ENCODE measurements around the gene STAT4. TPM values are rescaled to one million over a fixed set of nuclear protein-coding genes. Genes with fewer than 3 reads are reported as not detected.

STAT4 gene
- total RNA-seq, 2 donors from 2014 or later = 3.2 to 8.8 TPM

DNA sequence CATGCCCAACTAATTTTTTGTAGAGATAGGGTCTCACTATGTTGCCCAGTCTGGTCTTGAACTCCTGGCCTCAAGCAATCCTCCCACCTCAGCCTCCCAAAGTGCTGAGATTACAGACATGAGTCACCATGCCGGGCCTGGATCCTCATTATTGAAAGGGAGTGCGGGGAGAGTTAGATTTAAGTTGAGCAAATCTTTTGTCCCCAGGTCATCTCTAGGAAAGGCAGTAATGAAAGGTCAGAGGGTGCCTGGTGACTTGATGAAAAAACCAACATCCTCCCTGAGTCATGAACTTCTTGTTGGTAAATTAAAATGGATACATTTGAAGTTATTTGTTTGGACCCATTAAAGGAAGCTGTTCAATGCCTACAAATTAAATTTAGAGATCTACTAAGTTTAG lies 25.1 kb downstream of the STAT4 start:
- WGBS, 2 experiments (ENCODE audit: insufficient coverage in 1 of 2, insufficient read length in 1 of 2) = 50% methylated on average over 2 of the region's 2 CpGs; no CpG with 5 or more reads in 1 of the 2 experiments
- Histone ChIP-seq H3K4me3 (ENCODE audit: low read length) (no peak overlapping the region), H3K9me3 (ENCODE audit: control insufficient read depth, low read length) (no peaks in the 10 kb centered on the region), H3K4me1 (ENCODE audit: control insufficient read depth, insufficient read depth, low read length) (no peaks in the 10 kb centered on the region), H3K36me3 (ENCODE audit: control insufficient read depth, insufficient read depth, low read length) (no peaks in the 10 kb centered on the region), H3K9ac (ENCODE audit: extremely low read depth, low read length, poor library complexity, severe bottlenecking) (no peak overlapping the region), H3K27me3 (ENCODE audit: control insufficient read depth, insufficient read depth, low read length, poor library complexity, severe bottlenecking) (no peaks in the 10 kb centered on the region), H3K27ac (ENCODE audit: low read depth, low read length) (no peak overlapping the region)
- TF ChIP-seq, protein P1, sequence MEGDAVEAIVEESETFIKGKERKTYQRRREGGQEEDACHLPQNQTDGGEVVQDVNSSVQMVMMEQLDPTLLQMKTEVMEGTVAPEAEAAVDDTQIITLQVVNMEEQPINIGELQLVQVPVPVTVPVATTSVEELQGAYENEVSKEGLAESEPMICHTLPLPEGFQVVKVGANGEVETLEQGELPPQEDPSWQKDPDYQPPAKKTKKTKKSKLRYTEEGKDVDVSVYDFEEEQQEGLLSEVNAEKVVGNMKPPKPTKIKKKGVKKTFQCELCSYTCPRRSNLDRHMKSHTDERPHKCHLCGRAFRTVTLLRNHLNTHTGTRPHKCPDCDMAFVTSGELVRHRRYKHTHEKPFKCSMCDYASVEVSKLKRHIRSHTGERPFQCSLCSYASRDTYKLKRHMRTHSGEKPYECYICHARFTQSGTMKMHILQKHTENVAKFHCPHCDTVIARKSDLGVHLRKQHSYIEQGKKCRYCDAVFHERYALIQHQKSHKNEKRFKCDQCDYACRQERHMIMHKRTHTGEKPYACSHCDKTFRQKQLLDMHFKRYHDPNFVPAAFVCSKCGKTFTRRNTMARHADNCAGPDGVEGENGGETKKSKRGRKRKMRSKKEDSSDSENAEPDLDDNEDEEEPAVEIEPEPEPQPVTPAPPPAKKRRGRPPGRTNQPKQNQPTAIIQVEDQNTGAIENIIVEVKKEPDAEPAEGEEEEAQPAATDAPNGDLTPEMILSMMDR (conservative IDR thresholded peaks at IDR 0.05) = no peak
- no peak overlapping the region for H3K27ac Mint-ChIP-seq
- no peaks in the 10 kb centered on the region for H3K9me3 Mint-ChIP-seq
- no peaks in the 10 kb centered on the region for H3K27me3 Mint-ChIP-seq (ENCODE audit: insufficient read depth)
- peaks cover 1% of the 10 kb centered on the region for H3K4me1 Mint-ChIP-seq
- no peak overlapping the region for H3K4me3 Mint-ChIP-seq
- no peaks in the 10 kb centered on the region for H3K36me3 Mint-ChIP-seq (ENCODE audit: low read depth)
- DNase-seq = no peak

DNA sequence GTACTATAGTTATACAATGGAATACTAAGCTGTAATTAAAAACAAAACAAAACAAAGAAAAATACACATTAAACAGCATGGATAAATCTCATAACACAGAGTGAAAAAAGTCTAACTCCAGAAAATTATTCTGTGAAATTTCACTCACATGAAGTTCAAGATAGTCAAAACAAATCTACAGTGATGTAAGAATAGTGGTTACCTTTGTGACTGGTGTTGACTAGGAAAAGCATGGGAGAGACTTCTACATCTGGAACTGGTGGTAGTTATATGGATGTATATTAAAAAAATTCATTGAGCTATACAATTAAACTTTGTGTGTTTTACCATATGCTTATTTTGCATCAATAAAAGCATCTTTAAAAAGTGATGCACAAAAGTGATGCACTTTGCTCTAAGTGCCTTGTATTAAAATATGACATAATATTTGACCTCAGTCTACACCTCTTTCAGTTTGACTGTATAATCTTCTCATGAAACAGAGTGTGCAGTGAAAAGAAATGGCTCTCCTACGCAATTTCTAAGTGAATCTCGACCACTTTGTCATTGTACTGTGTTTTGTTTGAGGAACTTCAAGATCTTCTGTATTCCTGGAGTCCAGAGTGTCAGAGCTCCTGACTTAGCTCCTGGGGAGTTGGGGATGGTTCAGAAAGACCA lies 28.0 kb downstream of the STAT4 start:
- no peak for DNase-seq
- Mint-ChIP-seq H3K4me3 (no peak overlapping the region), H3K27me3 (ENCODE audit: insufficient read depth) (no peaks in the 10 kb centered on the region), H3K27ac (no peak overlapping the region), H3K4me1 (no peaks in the 10 kb centered on the region), H3K9me3 (no peaks in the 10 kb centered on the region), H3K36me3 (ENCODE audit: low read depth) (no peaks in the 10 kb centered on the region)
- Histone ChIP-seq H3K27me3 (ENCODE audit: control insufficient read depth, insufficient read depth, low read length, poor library complexity, severe bottlenecking) (no peaks in the 10 kb centered on the region), H3K9ac (ENCODE audit: extremely low read depth, low read length, poor library complexity, severe bottlenecking) (no peak overlapping the region), H3K36me3 (ENCODE audit: control insufficient read depth, insufficient read depth, low read length) (no peaks in the 10 kb centered on the region), H3K4me1 (ENCODE audit: control insufficient read depth, insufficient read depth, low read length) (no peaks in the 10 kb centered on the region), H3K4me3 (ENCODE audit: low read length) (no peak overlapping the region), H3K9me3 (ENCODE audit: control insufficient read depth, low read length) (no peaks in the 10 kb centered on the region), H3K27ac (ENCODE audit: low read depth, low read length) (no peak overlapping the region)
- TF ChIP-seq, protein P1 (conservative IDR thresholded peaks at IDR 0.05) = no peak
- WGBS, 2 experiments (ENCODE audit: insufficient coverage in 1 of 2, insufficient read length in 1 of 2) = 94 to 100% methylated on average over 2 of the region's 2 CpGs

DNA sequence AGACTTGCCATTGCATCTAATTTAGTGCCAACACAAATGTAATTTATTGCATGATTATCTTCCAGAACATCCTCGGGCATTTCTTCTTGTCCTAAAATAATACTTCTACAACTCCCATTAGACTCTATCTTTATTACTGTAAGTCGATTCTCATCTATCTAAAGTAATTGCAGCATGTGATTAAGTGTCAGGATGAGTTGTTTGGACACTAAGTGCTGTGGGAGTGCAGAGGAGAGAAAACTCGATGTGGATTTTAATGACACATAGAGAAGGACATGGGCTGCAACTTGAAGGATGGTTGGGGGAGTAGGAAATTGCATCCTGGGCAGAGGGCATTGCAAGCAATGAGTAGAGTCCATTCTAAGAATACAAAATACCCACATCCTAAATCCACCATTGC lies 33.5 kb downstream of the STAT4 start:
- H3K27me3 ChIP-seq (ENCODE audit: control insufficient read depth, insufficient read depth, low read length, poor library complexity, severe bottlenecking) = no peaks in the 10 kb centered on the region
- no peak overlapping the region for H3K27ac ChIP-seq (ENCODE audit: low read depth, low read length)
- Mint-ChIP-seq H3K4me1 (no peaks in the 10 kb centered on the region), H3K27me3 (ENCODE audit: insufficient read depth) (no peaks in the 10 kb centered on the region), H3K4me3 (no peak overlapping the region), H3K36me3 (ENCODE audit: low read depth) (no peaks in the 10 kb centered on the region), H3K27ac (no peak overlapping the region), H3K9me3 (no peaks in the 10 kb centered on the region)
- DNase-seq = no peak
- no peak overlapping the region for H3K4me3 ChIP-seq (ENCODE audit: low read length)
- H3K36me3 ChIP-seq (ENCODE audit: control insufficient read depth, insufficient read depth, low read length) = no peaks in the 10 kb centered on the region
- no peak overlapping the region for H3K9ac ChIP-seq (ENCODE audit: extremely low read depth, low read length, poor library complexity, severe bottlenecking)
- H3K4me1 ChIP-seq (ENCODE audit: control insufficient read depth, insufficient read depth, low read length) = no peaks in the 10 kb centered on the region
- TF ChIP-seq, protein P1 (conservative IDR thresholded peaks at IDR 0.05) = no peak
- WGBS, 2 experiments (ENCODE audit: insufficient coverage in 1 of 2, insufficient read length in 1 of 2) = 96 to 100% methylated on average over 1 to 3 of the region's 3 CpGs
- H3K9me3 ChIP-seq (ENCODE audit: control insufficient read depth, low read length) = no peaks in the 10 kb centered on the region
